H9 (cell line): Measurements from ENCODE around the gene CABP4. TPM values are rescaled to one million over a fixed set of nuclear protein-coding genes. Genes with fewer than 3 reads are reported as not detected.

Experiments
- DNase-seq: peaks from one replicate; pipeline ENCODE4 v3.0.0-alpha.2; 2017
- H2AFZ ChIP-seq: one replicate; pipeline ENCODE4 v1.6.1; 2013; ENCODE audit warnings: mild to moderate bottlenecking, low read length, control low read depth, moderate library complexity
- H2AK5ac ChIP-seq: 2 replicates; pipeline ENCODE4 v1.6.1; 2013; ENCODE audit warnings: low read length, control low read depth, mixed read lengths; ENCODE audit not compliant: insufficient read length
- H2BK120ac ChIP-seq: one replicate; pipeline ENCODE4 v1.6.1; 2013; ENCODE audit warnings: low read depth, mild to moderate bottlenecking, low read length, control low read depth, inconsistent platforms; ENCODE audit not compliant: poor library complexity, severe bottlenecking
- H2BK12ac ChIP-seq: 2 replicates; pipeline ENCODE4 v1.6.1; 2013; ENCODE audit warnings: low read length, control low read depth, mixed read lengths, low read depth; ENCODE audit not compliant: insufficient read length
- H2BK15ac ChIP-seq: 2 replicates; pipeline ENCODE4 v1.6.1; 2013; ENCODE audit warnings: low read depth, low read length, control low read depth
- H2BK20ac ChIP-seq: one replicate; pipeline ENCODE4 v1.6.1; 2013; ENCODE audit warnings: low read depth, mild to moderate bottlenecking, low read length, control low read depth, inconsistent platforms; ENCODE audit not compliant: poor library complexity, severe bottlenecking
- H2BK5ac ChIP-seq: 2 replicates; pipeline ENCODE4 v1.6.1; 2013; ENCODE audit warnings: low read length, control low read depth, mixed read lengths; ENCODE audit not compliant: insufficient read length
- H3K14ac ChIP-seq: 2 replicates; pipeline ENCODE4 v1.6.1; 2013; ENCODE audit warnings: low read length, control low read depth; ENCODE audit not compliant: insufficient read depth
- H3K18ac ChIP-seq: 2 replicates; pipeline ENCODE4 v1.6.1; 2013; ENCODE audit warnings: low read depth, mild to moderate bottlenecking, mixed read lengths, low read length, control low read depth; ENCODE audit not compliant: insufficient read length
- H3K23ac ChIP-seq: 2 replicates; pipeline ENCODE4 v1.6.1; 2013; ENCODE audit warnings: low read length, control low read depth, mixed read lengths, low read depth; ENCODE audit not compliant: insufficient read length
- H3K23me2 ChIP-seq: 2 replicates; pipeline ENCODE4 v1.6.1; 2013; ENCODE audit warnings: low read depth, mild to moderate bottlenecking, mixed read lengths, low read length, control low read depth; ENCODE audit not compliant: insufficient read length, poor library complexity, severe bottlenecking
- H3K27ac ChIP-seq: 2 replicates; pipeline ENCODE4 v1.5.1; 2013; ENCODE audit warnings: low read length, control low read depth, mixed read lengths, low read depth; ENCODE audit not compliant: insufficient read length
- H3K27me3 ChIP-seq: 2 replicates; pipeline ENCODE4 v1.6.1; 2013; ENCODE audit warnings: low read length, control low read depth, inconsistent platforms; ENCODE audit not compliant: insufficient read depth
- H3K4ac ChIP-seq: 2 replicates; pipeline ENCODE4 v1.6.1; 2013; ENCODE audit warnings: low read depth, mild to moderate bottlenecking, control low read depth, inconsistent platforms, low read length, moderate library complexity
- H3K4me1 ChIP-seq: 2 replicates; pipeline ENCODE4 v1.6.1; 2013; ENCODE audit warnings: low read length, control low read depth, inconsistent platforms; ENCODE audit not compliant: insufficient read depth
- H3K4me2 ChIP-seq: 2 replicates; pipeline ENCODE4 v1.6.1; 2013; ENCODE audit warnings: low read length, control low read depth, mixed read lengths; ENCODE audit not compliant: insufficient read length, insufficient read depth
- H3K56ac ChIP-seq: 2 replicates; pipeline ENCODE4 v1.6.1; 2013; ENCODE audit warnings: low read depth, mild to moderate bottlenecking, mixed read lengths, low read length, control low read depth; ENCODE audit not compliant: insufficient read length
- H3K79me1 ChIP-seq: 2 replicates; pipeline ENCODE4 v1.6.1; 2013; ENCODE audit warnings: low read depth, mild to moderate bottlenecking, moderate library complexity, low read length, control low read depth, inconsistent platforms; ENCODE audit not compliant: insufficient read depth, poor library complexity, severe bottlenecking
- H3K79me2 ChIP-seq: 2 replicates; pipeline ENCODE4 v1.6.1; 2013; ENCODE audit warnings: low read length, control low read depth, inconsistent platforms; ENCODE audit not compliant: insufficient read depth
- H3K9ac ChIP-seq: 2 replicates; pipeline ENCODE4 v1.6.1; 2013; ENCODE audit warnings: low read length, control low read depth, mixed read lengths; ENCODE audit not compliant: insufficient read length; ENCODE audit errors: extremely low read depth
- H3K9me3 ChIP-seq: one replicate; pipeline ENCODE4 v1.6.1; 2013; ENCODE audit warnings: low read depth, low read length, inconsistent platforms; ENCODE audit not compliant: control insufficient read depth
- H3T11ph ChIP-seq: one replicate; pipeline ENCODE4 v1.6.1; 2013; ENCODE audit warnings: mild to moderate bottlenecking, low read length, control low read depth, inconsistent platforms
- H4K20me1 ChIP-seq: one replicate; pipeline ENCODE4 v1.6.1; 2013; ENCODE audit not compliant: control insufficient read depth, insufficient read length, insufficient read depth
- H4K5ac ChIP-seq: 2 replicates; pipeline ENCODE4 v1.6.1; 2013; ENCODE audit warnings: low read depth, mild to moderate bottlenecking, mixed read lengths, low read length, control low read depth; ENCODE audit not compliant: insufficient read length
- H4K8ac ChIP-seq: replicated peaks from 2 replicates; pipeline ENCODE4 v1.6.1; 2013; ENCODE audit warnings: low read length, control low read depth, mixed read lengths, low read depth; ENCODE audit not compliant: insufficient read length
- H4K91ac ChIP-seq: 2 replicates; pipeline ENCODE4 v1.6.1; 2013; ENCODE audit warnings: low read depth, mild to moderate bottlenecking, moderate library complexity, mixed read lengths, low read length, control low read depth; ENCODE audit not compliant: insufficient read length
- H3K27ac Mint-ChIP-seq, 3 experiments: 2 replicates in 2 of 3; 3 replicates in 1 of 3; pipeline ENCODE4 v1.8.0; 2020 to 2021; ENCODE audit warnings: mixed read lengths in 3 of 3, mild to moderate bottlenecking in 1 of 3, moderate library complexity in 1 of 3
- H3K27me3 Mint-ChIP-seq: 2 replicates; pipeline ENCODE4 v1.8.0; 2021; ENCODE audit warnings: low read depth, mild to moderate bottlenecking, moderate library complexity, mixed read lengths
- H3K36me3 Mint-ChIP-seq, 3 experiments: 2 replicates in 2 of 3; 3 replicates in 1 of 3; pipeline ENCODE4 v1.8.0; 2020 to 2021; ENCODE audit warnings: low read depth in 3 of 3, mixed read lengths in 3 of 3; ENCODE audit not compliant: insufficient read depth in 1 of 3
- H3K4me1 Mint-ChIP-seq, 2 experiments: 2 replicates each; pipeline ENCODE4 v1.8.0; 2020; ENCODE audit warnings: mixed read lengths in 2 of 2
- H3K4me3 Mint-ChIP-seq, 2 experiments: 2 replicates in 1 of 2; 3 replicates in 1 of 2; pipeline ENCODE4 v1.8.0; 2020 to 2021; ENCODE audit warnings: mild to moderate bottlenecking in 2 of 2, mixed read lengths in 2 of 2, moderate library complexity in 1 of 2
- H3K9me3 Mint-ChIP-seq, 2 experiments: 2 replicates in 1 of 2; 3 replicates in 1 of 2; pipeline ENCODE4 v1.8.0; 2020; ENCODE audit warnings: mild to moderate bottlenecking in 2 of 2, mixed read lengths in 2 of 2, moderate library complexity in 1 of 2
- WGBS: extraction: QIAGEN DNeasy Blood & Tissue Kit; methylation state at CpG from one replicate; pipeline ENCODE4 v1.1.7; 2013; ENCODE audit warnings: missing lambda C conversion rate, low lambda C conversion rate, mixed read lengths; ENCODE audit not compliant: insufficient read length; ENCODE audit errors: extremely low coverage; 5-methylcytosine and 5-hydroxymethylcytosine counted together
- total RNA-seq: library from RNA; stranded (reverse); gene quantifications from 2 replicates; pipeline ENCODE4 v1.2.1, GENCODE V29; 2021
- TF ChIP-seq, protein P1 (sequence below): fragments of 200-600 bp; sonication (generic); conservative IDR thresholded peaks from 3 replicates; pipeline ENCODE4 v1.8.0; 2021; ENCODE audit warnings: antibody characterized with exemption, mild to moderate bottlenecking

Gene CABP4
- total RNA-seq, 1 experiment from 2014 or later, result not detected

- Histone ChIP-seq H3K79me1 (no peaks in the 10 kb centered on the region), H3K4me1 (no peaks in the 10 kb centered on the region; the same call in 1 of the 2 replicates)
Measured at GRCh38 chr11:67434395-67434881, 20.7 kb upstream of the CABP4 start.

More at GRCh38 chr11:67434395-67434881, 20.7 kb upstream of the CABP4 start:
- no peak overlapping the region for H3K23ac ChIP-seq
- no peak overlapping the region for H2BK12ac ChIP-seq
- no peak overlapping the region for H3T11ph ChIP-seq
- no peak overlapping the region for H3K56ac ChIP-seq
- no peak overlapping the region for H2BK120ac ChIP-seq
- H3K27me3 Mint-ChIP-seq, result no peaks in the 10 kb centered on the region; the same call in 1 of the 2 replicates
- no peak overlapping the region for H4K91ac ChIP-seq
- H3K27ac Mint-ChIP-seq, result no peak overlapping the region
- H2AK5ac ChIP-seq, result no peak overlapping the region
- H3K4me3 Mint-ChIP-seq, result no peak overlapping the region
- no peaks in the 10 kb centered on the region for H4K20me1 ChIP-seq
- no peak overlapping the region for H3K9ac ChIP-seq
- WGBS, result no CpG with 5 or more reads among the region's 23 CpGs
- H3K9me3 ChIP-seq, result no peaks in the 10 kb centered on the region
- H2BK15ac ChIP-seq, result no peak overlapping the region
- peaks cover 4 to 10% of the 10 kb centered on the region in 2 experiments for H3K4me1 Mint-ChIP-seq
- no peaks in the 10 kb centered on the region for H3K9me3 Mint-ChIP-seq
- H3K27me3 ChIP-seq, result no peaks in the 10 kb centered on the region
- no peak overlapping the region for H3K14ac ChIP-seq
- H3K79me2 ChIP-seq, result no peaks in the 10 kb centered on the region
- TF ChIP-seq, protein P1, sequence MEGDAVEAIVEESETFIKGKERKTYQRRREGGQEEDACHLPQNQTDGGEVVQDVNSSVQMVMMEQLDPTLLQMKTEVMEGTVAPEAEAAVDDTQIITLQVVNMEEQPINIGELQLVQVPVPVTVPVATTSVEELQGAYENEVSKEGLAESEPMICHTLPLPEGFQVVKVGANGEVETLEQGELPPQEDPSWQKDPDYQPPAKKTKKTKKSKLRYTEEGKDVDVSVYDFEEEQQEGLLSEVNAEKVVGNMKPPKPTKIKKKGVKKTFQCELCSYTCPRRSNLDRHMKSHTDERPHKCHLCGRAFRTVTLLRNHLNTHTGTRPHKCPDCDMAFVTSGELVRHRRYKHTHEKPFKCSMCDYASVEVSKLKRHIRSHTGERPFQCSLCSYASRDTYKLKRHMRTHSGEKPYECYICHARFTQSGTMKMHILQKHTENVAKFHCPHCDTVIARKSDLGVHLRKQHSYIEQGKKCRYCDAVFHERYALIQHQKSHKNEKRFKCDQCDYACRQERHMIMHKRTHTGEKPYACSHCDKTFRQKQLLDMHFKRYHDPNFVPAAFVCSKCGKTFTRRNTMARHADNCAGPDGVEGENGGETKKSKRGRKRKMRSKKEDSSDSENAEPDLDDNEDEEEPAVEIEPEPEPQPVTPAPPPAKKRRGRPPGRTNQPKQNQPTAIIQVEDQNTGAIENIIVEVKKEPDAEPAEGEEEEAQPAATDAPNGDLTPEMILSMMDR, result no peak
- H3K36me3 Mint-ChIP-seq, result peaks cover 12 to 47% (median 40%) of the 10 kb centered on the region in 3 experiments; a peak in 6 of 7 replicates
- H2AFZ ChIP-seq, result no peak overlapping the region
- no peak overlapping the region for H2BK5ac ChIP-seq
- H3K23me2 ChIP-seq, result no peaks in the 10 kb centered on the region
- H2BK20ac ChIP-seq, result no peak overlapping the region
- H3K27ac ChIP-seq, result no peak overlapping the region
- no peak overlapping the region for H3K4me2 ChIP-seq
- no peak overlapping the region for H4K8ac ChIP-seq
- DNase-seq, result no peak
- no peak overlapping the region for H3K18ac ChIP-seq
- no peak overlapping the region for H3K4ac ChIP-seq
- no peak overlapping the region for H4K5ac ChIP-seq
